OCI-LY3 (cell line): ENCODE results near the gene ZDHHC22.

ENCODE experiments used
- CTCF ChIP-seq: fragments of 200-600, 300-600 bp; sonication (generic); IDR thresholded peaks from 2 replicates; pipeline ENCODE4 v1.5.1; 2014; ENCODE audit warnings: antibody characterized with exemption, low read length, low read depth
- EZH2phosphoT487 ChIP-seq: fragments of 200-600 bp; shearing (Covaris generic); IDR thresholded peaks from 2 replicates; pipeline ENCODE4 v1.6.1; 2018; ENCODE audit warnings: antibody characterized with exemption, mixed run types, low read depth

GRCh38 chr14:77131871-77132486, 9.6 kb downstream of the ZDHHC22 start:
- TF ChIP-seq CTCF (no peak), EZH2phosphoT487 (no peak)
